Memory B cell (primary cell): ENCODE results near the gene ARHGEF11.

Experiments used
- ATAC-seq: fragments of 150-1000 bp; cut with Tn5 transposase; 2 replicates; pipeline ENCODE4 v1.10.0; 2021; ENCODE audit warnings: low read depth, mild to moderate bottlenecking, moderate library complexity
- DNase-seq, 2 donors: peaks; one replicate each; pipeline ENCODE4 v3.0.0; 2022; ENCODE audit warnings: low spot score in 2 of 2
- H3K27ac Mint-ChIP-seq: one replicate; pipeline ENCODE4 v1.8.0; 2022; ENCODE audit warnings: mild to moderate bottlenecking, moderate library complexity, mixed read lengths
- H3K27me3 Mint-ChIP-seq: one replicate; pipeline ENCODE4 v1.8.0; 2022; ENCODE audit warnings: mixed read lengths
- H3K36me3 Mint-ChIP-seq: one replicate; pipeline ENCODE4 v1.8.0; 2022; ENCODE audit warnings: mild to moderate bottlenecking, mixed read lengths
- H3K4me1 Mint-ChIP-seq: one replicate; pipeline ENCODE4 v1.8.0; 2022; ENCODE audit warnings: mixed read lengths
- H3K4me3 Mint-ChIP-seq: one replicate; pipeline ENCODE4 v1.8.0; 2022; ENCODE audit warnings: mild to moderate bottlenecking, moderate library complexity, mixed read lengths
- H3K9me3 Mint-ChIP-seq: one replicate; pipeline ENCODE4 v1.8.0; 2022; ENCODE audit warnings: mixed read lengths

The ARHGEF11 gene

GRCh38 chr1:156947127-156947526 is 98.4 kb downstream of the ARHGEF11 start:
- Mint-ChIP-seq H3K9me3 (no peaks in the 10 kb centered on the region), H3K27me3 (peaks cover 8% of the 10 kb centered on the region), H3K27ac (no peak overlapping the region), H3K4me1 (no peaks in the 10 kb centered on the region), H3K4me3 (no peak overlapping the region), H3K36me3 (peaks cover 21% of the 10 kb centered on the region)
- DNase-seq (no peak), ATAC-seq (no peak)

- ATAC-seq, result no peak
- Mint-ChIP-seq H3K4me1 (no peaks in the 10 kb centered on the region), H3K36me3 (peaks cover 19% of the 10 kb centered on the region), H3K27ac (no peak overlapping the region), H3K9me3 (no peaks in the 10 kb centered on the region), H3K4me3 (no peak overlapping the region), H3K27me3 (peaks cover 8% of the 10 kb centered on the region)
- DNase-seq, result no peak
These were observed 99.5 kb downstream of the ARHGEF11 start for GRCh38 chr1:156945881-156946661.

GRCh38 chr1:156944848-156945247 is 100.7 kb downstream of the ARHGEF11 start:
- Mint-ChIP-seq H3K36me3 (peaks cover 17% of the 10 kb centered on the region), H3K9me3 (no peaks in the 10 kb centered on the region), H3K4me3 (no peak overlapping the region), H3K27ac (no peak overlapping the region), H3K4me1 (no peaks in the 10 kb centered on the region), H3K27me3 (peaks cover 7% of the 10 kb centered on the region)
- DNase-seq (no peak), ATAC-seq (no peak)

GRCh38 chr1:156944268-156944667 is 101.3 kb downstream of the ARHGEF11 start:
- DNase-seq (no peak), ATAC-seq (no peak)
- Mint-ChIP-seq H3K4me1 (no peaks in the 10 kb centered on the region), H3K27me3 (peaks cover 7% of the 10 kb centered on the region), H3K4me3 (no peak overlapping the region), H3K9me3 (no peaks in the 10 kb centered on the region), H3K27ac (no peak overlapping the region), H3K36me3 (peaks cover 17% of the 10 kb centered on the region)

GRCh38 chr1:156943756-156944155 is 101.8 kb downstream of the ARHGEF11 start:
- Mint-ChIP-seq H3K9me3 (no peaks in the 10 kb centered on the region), H3K27ac (no peak overlapping the region), H3K36me3 (peaks cover 19% of the 10 kb centered on the region), H3K4me3 (no peak overlapping the region), H3K4me1 (no peaks in the 10 kb centered on the region), H3K27me3 (peaks cover 8% of the 10 kb centered on the region)
- no peak for DNase-seq
- ATAC-seq, result no peak

- H3K36me3 Mint-ChIP-seq, result peaks cover 19% of the 10 kb centered on the region
- ATAC-seq (no peak), DNase-seq (no peak)
- H3K4me1 Mint-ChIP-seq, result no peaks in the 10 kb centered on the region
- H3K9me3 Mint-ChIP-seq, result no peaks in the 10 kb centered on the region
- no peak overlapping the region for H3K4me3 Mint-ChIP-seq
- no peak overlapping the region for H3K27ac Mint-ChIP-seq
- peaks cover 11% of the 10 kb centered on the region for H3K27me3 Mint-ChIP-seq
These were observed 103.0 kb downstream of the ARHGEF11 start for GRCh38 chr1:156942576-156942975.

- no peak for DNase-seq
- no peak overlapping the region for H3K4me3 Mint-ChIP-seq
- H3K27me3 Mint-ChIP-seq, result peaks cover 11% of the 10 kb centered on the region
- ATAC-seq, result no peak
- no peak overlapping the region for H3K27ac Mint-ChIP-seq
- H3K4me1 Mint-ChIP-seq, result no peaks in the 10 kb centered on the region
- peaks cover 19% of the 10 kb centered on the region for H3K36me3 Mint-ChIP-seq
- no peaks in the 10 kb centered on the region for H3K9me3 Mint-ChIP-seq
These were observed 103.4 kb downstream of the ARHGEF11 start for GRCh38 chr1:156942176-156942575.

- DNase-seq (no peak), ATAC-seq (no peak)
- no peaks in the 10 kb centered on the region for H3K9me3 Mint-ChIP-seq
- no peaks in the 10 kb centered on the region for H3K4me1 Mint-ChIP-seq
- H3K36me3 Mint-ChIP-seq, result peaks cover 19% of the 10 kb centered on the region
- no peak overlapping the region for H3K4me3 Mint-ChIP-seq
- H3K27ac Mint-ChIP-seq, result no peak overlapping the region
- H3K27me3 Mint-ChIP-seq, result peaks cover 11% of the 10 kb centered on the region
These were observed 103.9 kb downstream of the ARHGEF11 start for GRCh38 chr1:156941675-156942074.

GRCh38 chr1:156939786-156940334 is 105.7 kb downstream of the ARHGEF11 start:
- Mint-ChIP-seq H3K9me3 (no peaks in the 10 kb centered on the region), H3K4me1 (no peaks in the 10 kb centered on the region), H3K36me3 (peaks cover 13% of the 10 kb centered on the region), H3K4me3 (no peak overlapping the region), H3K27ac (no peak overlapping the region), H3K27me3 (peaks cover 9% of the 10 kb centered on the region)
- no peak for DNase-seq
- no peak for ATAC-seq

- Mint-ChIP-seq H3K36me3 (peaks cover 6% of the 10 kb centered on the region), H3K27ac (no peak overlapping the region), H3K4me3 (no peak overlapping the region)
These were observed 106.7 kb downstream of the ARHGEF11 start for GRCh38 chr1:156938813-156939212.

GRCh38 chr1:156937883-156938282 is 107.7 kb downstream of the ARHGEF11 start:
- Mint-ChIP-seq H3K27ac (no peak overlapping the region), H3K36me3 (peaks cover 4% of the 10 kb centered on the region)
- no peak for ATAC-seq

More at GRCh38 chr1:156938813-156939212, 106.7 kb downstream of the ARHGEF11 start:
- Mint-ChIP-seq H3K27me3 (peaks cover 9% of the 10 kb centered on the region), H3K9me3 (no peaks in the 10 kb centered on the region), H3K4me1 (no peaks in the 10 kb centered on the region)
- DNase-seq (no peak), ATAC-seq (no peak)

GRCh38 chr1:156936721-156937220 is 108.8 kb downstream of the ARHGEF11 start:
- no peaks in the 10 kb centered on the region for H3K9me3 Mint-ChIP-seq

More at GRCh38 chr1:156937883-156938282, 107.7 kb downstream of the ARHGEF11 start:
- no peaks in the 10 kb centered on the region for H3K4me1 Mint-ChIP-seq
- H3K27me3 Mint-ChIP-seq, result peaks cover 15% of the 10 kb centered on the region
- H3K9me3 Mint-ChIP-seq, result no peaks in the 10 kb centered on the region
- DNase-seq, result no peak
- no peak overlapping the region for H3K4me3 Mint-ChIP-seq

GRCh38 chr1:156936191-156936590 is 109.4 kb downstream of the ARHGEF11 start:
- DNase-seq (no peak), ATAC-seq (no peak)
- peaks cover 4% of the 10 kb centered on the region for H3K36me3 Mint-ChIP-seq
- H3K27ac Mint-ChIP-seq, result no peak overlapping the region
- H3K9me3 Mint-ChIP-seq, result no peaks in the 10 kb centered on the region
- H3K4me1 Mint-ChIP-seq, result peaks cover 3% of the 10 kb centered on the region
- peaks cover 24% of the 10 kb centered on the region for H3K27me3 Mint-ChIP-seq
- no peak overlapping the region for H3K4me3 Mint-ChIP-seq

More at GRCh38 chr1:156936721-156937220, 108.8 kb downstream of the ARHGEF11 start:
- H3K4me3 Mint-ChIP-seq, result no peak overlapping the region
- ATAC-seq (no peak), DNase-seq (no peak)
- no peaks in the 10 kb centered on the region for H3K4me1 Mint-ChIP-seq
- H3K27me3 Mint-ChIP-seq, result peaks cover 20% of the 10 kb centered on the region
- peaks cover 4% of the 10 kb centered on the region for H3K36me3 Mint-ChIP-seq
- no peak overlapping the region for H3K27ac Mint-ChIP-seq

- Mint-ChIP-seq H3K36me3 (peaks cover 2% of the 10 kb centered on the region), H3K4me3 (no peak overlapping the region), H3K4me1 (peaks cover 3% of the 10 kb centered on the region), H3K27ac (no peak overlapping the region), H3K9me3 (no peaks in the 10 kb centered on the region), H3K27me3 (peaks cover 28% of the 10 kb centered on the region)
- no peak for DNase-seq
- ATAC-seq, result no peak
These were observed 109.9 kb downstream of the ARHGEF11 start for GRCh38 chr1:156935505-156936128.
